Osteoblast (primary cell): ENCODE results near the gene IRF2BPL. TPM values are rescaled to one million over a fixed set of nuclear protein-coding genes. Genes with fewer than 3 reads are reported as not detected.

Experiments used
- DNase-seq: peaks from one replicate; pipeline ENCODE4 v3.0.0; 2011; ENCODE audit warnings: low spot score, mixed read lengths; ENCODE audit not compliant: insufficient read length; ENCODE audit errors: missing footprints
- H2AFZ ChIP-seq: 2 replicates; pipeline ENCODE4 v1.6.0; 2011; ENCODE audit warnings: mild to moderate bottlenecking, low read length
- H3K27ac ChIP-seq: 2 replicates; pipeline ENCODE4 v1.5.1; 2011; ENCODE audit warnings: mild to moderate bottlenecking, low read depth, low read length, moderate library complexity
- H3K27me3 ChIP-seq: 2 replicates; pipeline ENCODE4 v1.6.0; 2012; ENCODE audit warnings: mild to moderate bottlenecking, control low read depth, inconsistent platforms, low read length, moderate library complexity; ENCODE audit not compliant: insufficient read depth
- H3K36me3 ChIP-seq: 2 replicates; pipeline ENCODE4 v1.5.1; 2011; ENCODE audit warnings: mild to moderate bottlenecking, low read length, control low read depth, moderate library complexity; ENCODE audit not compliant: insufficient read depth
- H3K4me1 ChIP-seq: 2 replicates; pipeline ENCODE4 v1.5.1; 2011; ENCODE audit warnings: mild to moderate bottlenecking, low read length, control low read depth, moderate library complexity; ENCODE audit not compliant: insufficient read depth
- H3K4me2 ChIP-seq: 2 replicates; pipeline ENCODE4 v1.6.0; 2011; ENCODE audit warnings: mild to moderate bottlenecking, low read length; ENCODE audit not compliant: insufficient read depth
- H3K4me3 ChIP-seq: fragments of 200-600 bp; sonication (generic); 3 replicates; pipeline ENCODE4 v1.5.1; 2012; ENCODE audit warnings: mild to moderate bottlenecking, low read length, inconsistent platforms; ENCODE audit not compliant: insufficient read depth
- H3K79me2 ChIP-seq: 2 replicates; pipeline ENCODE4 v1.6.0; 2012; ENCODE audit warnings: mild to moderate bottlenecking, low read length, control low read depth, inconsistent platforms; ENCODE audit not compliant: insufficient read depth
- H3K9me3 ChIP-seq: 2 replicates; pipeline ENCODE4 v1.5.1; 2011; ENCODE audit warnings: low read depth, low read length, control low read depth
- H4K20me1 ChIP-seq: 2 replicates; pipeline ENCODE4 v1.6.0; 2012; ENCODE audit warnings: mild to moderate bottlenecking, low read length, control low read depth; ENCODE audit not compliant: insufficient read depth
- total RNA-seq: library from RNA; depleted of rRNA; stranded (reverse); fragments of >200 nt; gene quantifications from 2 replicates; pipeline ENCODE4 v1.2.3, GENCODE V29; 2012
- TF ChIP-seq, protein P1 (sequence below): IDR thresholded peaks from 2 replicates; pipeline ENCODE4 v1.5.1; 2011; ENCODE audit warnings: mild to moderate bottlenecking, low read depth, low read length, moderate library complexity; ENCODE audit errors: extremely low read depth

Gene IRF2BPL
- total RNA-seq, 1 donor: 26.4 TPM

GRCh38 chr14:77031759-77032490, 3.4 kb upstream of the IRF2BPL start:
- H4K20me1 ChIP-seq: no peaks in the 10 kb centered on the region
- peak; percentile 93 for DNase-seq
- H3K27me3 ChIP-seq: no peaks in the 10 kb centered on the region
- H3K27ac ChIP-seq: peak overlapping the region; percentile 99
- peak overlapping the region; percentile 76 for H3K4me3 ChIP-seq
- H3K4me1 ChIP-seq: peaks cover 43% of the 10 kb centered on the region
- peaks cover 1% of the 10 kb centered on the region for H3K79me2 ChIP-seq
- H2AFZ ChIP-seq: no peak overlapping the region
- TF ChIP-seq, protein P1, sequence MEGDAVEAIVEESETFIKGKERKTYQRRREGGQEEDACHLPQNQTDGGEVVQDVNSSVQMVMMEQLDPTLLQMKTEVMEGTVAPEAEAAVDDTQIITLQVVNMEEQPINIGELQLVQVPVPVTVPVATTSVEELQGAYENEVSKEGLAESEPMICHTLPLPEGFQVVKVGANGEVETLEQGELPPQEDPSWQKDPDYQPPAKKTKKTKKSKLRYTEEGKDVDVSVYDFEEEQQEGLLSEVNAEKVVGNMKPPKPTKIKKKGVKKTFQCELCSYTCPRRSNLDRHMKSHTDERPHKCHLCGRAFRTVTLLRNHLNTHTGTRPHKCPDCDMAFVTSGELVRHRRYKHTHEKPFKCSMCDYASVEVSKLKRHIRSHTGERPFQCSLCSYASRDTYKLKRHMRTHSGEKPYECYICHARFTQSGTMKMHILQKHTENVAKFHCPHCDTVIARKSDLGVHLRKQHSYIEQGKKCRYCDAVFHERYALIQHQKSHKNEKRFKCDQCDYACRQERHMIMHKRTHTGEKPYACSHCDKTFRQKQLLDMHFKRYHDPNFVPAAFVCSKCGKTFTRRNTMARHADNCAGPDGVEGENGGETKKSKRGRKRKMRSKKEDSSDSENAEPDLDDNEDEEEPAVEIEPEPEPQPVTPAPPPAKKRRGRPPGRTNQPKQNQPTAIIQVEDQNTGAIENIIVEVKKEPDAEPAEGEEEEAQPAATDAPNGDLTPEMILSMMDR: no peak
- no peaks in the 10 kb centered on the region for H3K36me3 ChIP-seq
- peak overlapping the region; percentile 95 for H3K4me2 ChIP-seq
- H3K9me3 ChIP-seq: no peaks in the 10 kb centered on the region

DNA sequence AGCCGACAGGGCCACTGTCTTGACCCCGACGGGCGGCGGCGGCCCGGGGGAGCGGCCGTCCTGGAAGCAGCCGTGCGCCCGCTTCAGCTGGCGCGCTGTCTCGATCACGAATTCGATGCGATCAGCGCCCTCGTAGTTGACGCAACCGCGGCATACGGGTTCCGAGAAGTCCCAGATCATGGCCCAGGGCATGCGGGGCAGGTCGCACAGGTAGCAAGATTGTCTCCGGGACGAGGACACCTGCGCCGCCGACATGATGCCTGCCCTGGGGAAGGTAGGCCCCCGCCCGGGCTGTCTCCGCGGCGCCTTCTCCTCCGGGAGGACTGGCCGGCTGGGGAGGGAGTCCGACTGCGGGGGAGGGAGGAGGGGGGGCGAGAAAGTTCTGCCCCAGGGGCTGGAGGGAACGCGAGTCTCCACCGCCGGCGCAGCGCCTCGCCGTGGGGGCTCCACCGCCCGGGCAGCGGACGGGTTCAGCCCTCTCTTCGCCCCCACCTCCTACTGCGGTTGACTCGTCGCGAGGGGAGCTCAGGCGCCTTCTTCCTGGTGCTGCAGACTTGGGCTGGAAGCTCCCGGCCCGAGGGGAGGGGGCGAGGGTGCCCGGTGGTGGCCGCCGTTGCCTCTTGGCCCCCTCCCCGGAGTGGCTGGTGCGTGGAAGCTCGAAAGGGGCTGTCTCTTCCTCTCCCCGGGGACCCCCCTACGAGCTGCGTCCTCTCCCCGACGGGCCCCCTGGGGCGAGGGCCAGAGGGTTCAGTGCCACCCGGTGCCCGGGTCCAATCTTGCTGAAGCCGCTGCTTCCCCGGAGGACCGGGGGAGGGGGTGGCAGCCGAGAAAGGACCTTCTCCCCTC, 747 bp downstream of the IRF2BPL start:
- H3K4me3 ChIP-seq: peak overlapping the region; percentile 86
- H3K4me1 ChIP-seq: peaks cover 54% of the 10 kb centered on the region
- H3K79me2 ChIP-seq: peaks cover 40% of the 10 kb centered on the region
- H3K27me3 ChIP-seq: no peaks in the 10 kb centered on the region
- peak; percentile 97 for DNase-seq
- H3K4me2 ChIP-seq: peak overlapping the region; percentile 91
- H3K9me3 ChIP-seq: no peaks in the 10 kb centered on the region
- H3K36me3 ChIP-seq: peaks cover 12% of the 10 kb centered on the region
- H2AFZ ChIP-seq: peak overlapping the region; percentile 61
- peaks cover 27% of the 10 kb centered on the region for H4K20me1 ChIP-seq
- TF ChIP-seq, protein P1: peak; percentile 11
- peak overlapping the region; percentile 93 for H3K27ac ChIP-seq

DNA sequence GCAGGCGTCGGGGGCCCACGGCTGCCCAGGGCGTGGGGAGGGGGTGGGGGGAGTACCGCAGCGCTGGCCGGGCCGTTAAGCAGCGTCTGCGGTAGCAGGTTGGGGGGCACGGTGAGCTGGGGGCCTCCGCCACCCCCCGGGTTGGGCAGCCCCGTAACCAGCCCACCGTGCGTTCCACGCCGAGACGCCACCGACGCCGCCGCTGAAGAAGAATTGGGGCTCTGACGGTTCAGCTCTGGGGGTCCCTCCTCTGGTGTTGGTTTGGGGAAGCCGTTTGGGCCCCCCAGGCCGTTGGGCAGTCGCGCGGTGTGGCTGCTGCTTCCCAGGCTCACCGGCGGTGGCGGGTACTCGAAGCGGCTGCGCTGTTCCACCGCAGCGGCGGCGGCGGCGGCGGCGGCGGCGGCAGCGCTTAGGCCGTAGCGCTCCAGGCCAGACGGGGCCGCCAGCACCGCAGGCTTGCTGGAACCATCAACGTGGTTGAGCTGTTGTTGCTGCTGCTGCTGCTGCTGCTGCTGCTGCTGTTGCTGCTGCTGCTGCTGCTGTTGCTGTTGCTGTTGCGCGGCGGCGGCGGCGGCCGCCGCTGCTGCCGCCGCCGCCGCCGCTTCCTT, 1.5 kb downstream of the IRF2BPL start:
- TF ChIP-seq, protein P1: no peak
- H3K9me3 ChIP-seq: no peaks in the 10 kb centered on the region
- H3K27ac ChIP-seq: peak overlapping the region; percentile 93
- H3K4me2 ChIP-seq: peak overlapping the region; percentile 91
- H2AFZ ChIP-seq: no peak overlapping the region
- peaks cover 12% of the 10 kb centered on the region for H3K36me3 ChIP-seq
- DNase-seq: peak; percentile 95
- peaks cover 47% of the 10 kb centered on the region for H3K4me1 ChIP-seq
- peaks cover 40% of the 10 kb centered on the region for H3K79me2 ChIP-seq
- peak overlapping the region; percentile 86 for H3K4me3 ChIP-seq
- no peaks in the 10 kb centered on the region for H3K27me3 ChIP-seq
- peaks cover 27% of the 10 kb centered on the region for H4K20me1 ChIP-seq
